T-helper 9 cell (primary cell): Measurements from ENCODE around the gene DRAP1.

Experiments used
- DNase-seq: peaks from one replicate; pipeline ENCODE4 v3.0.0-alpha.2; 2020

The DRAP1 gene

GRCh38 chr11:65906602-65907001 lies 12.6 kb upstream of the DRAP1 start:
- no peak for DNase-seq

- DNase-seq: no peak
Observed at GRCh38 chr11:65907878-65908277, 11.3 kb upstream of the DRAP1 start.

DNA sequence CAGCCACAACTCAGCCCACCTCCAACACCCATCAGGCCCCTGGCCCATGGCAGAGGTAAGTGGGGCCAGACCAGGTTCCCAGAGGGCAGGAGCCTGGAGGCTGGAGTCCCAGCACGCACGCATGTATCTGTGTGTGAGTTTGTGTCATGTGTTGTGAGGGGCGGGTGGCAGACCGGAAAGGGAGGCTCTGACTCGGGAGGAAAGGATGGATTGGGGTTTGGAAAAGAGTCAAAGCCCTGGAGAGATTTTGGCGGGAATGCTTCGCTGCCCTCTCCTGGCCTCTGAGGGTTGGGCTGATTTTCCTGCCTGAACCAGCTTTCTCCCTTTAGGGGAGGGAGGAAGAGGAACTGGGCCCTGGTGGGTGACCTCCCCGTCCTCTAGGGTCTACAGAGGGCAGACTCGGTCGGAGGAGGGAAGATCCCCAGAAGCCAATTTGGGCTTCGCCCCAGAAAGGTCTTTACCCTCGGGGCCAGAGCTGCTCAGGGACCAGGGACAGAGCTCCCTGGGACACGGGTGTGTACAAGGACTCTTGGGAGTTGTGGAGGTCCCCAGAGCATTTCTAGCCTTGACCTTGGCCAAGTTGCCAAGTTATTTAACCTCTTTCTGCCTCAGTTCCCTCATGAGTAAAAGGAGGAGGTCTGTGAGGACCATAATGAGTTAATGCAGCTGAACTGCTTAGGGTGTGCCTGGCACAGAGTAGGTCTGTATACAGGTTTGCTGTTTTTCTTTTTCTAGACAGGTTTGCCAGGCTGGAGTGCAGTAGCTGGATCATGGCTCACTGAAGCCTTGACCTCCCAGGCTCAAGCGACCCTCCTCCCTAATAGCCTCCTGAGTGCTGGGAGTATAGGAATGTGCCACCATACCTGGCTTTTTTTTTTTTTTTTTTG lies 7.3 kb upstream of the DRAP1 start:
- no peak for DNase-seq

DNA sequence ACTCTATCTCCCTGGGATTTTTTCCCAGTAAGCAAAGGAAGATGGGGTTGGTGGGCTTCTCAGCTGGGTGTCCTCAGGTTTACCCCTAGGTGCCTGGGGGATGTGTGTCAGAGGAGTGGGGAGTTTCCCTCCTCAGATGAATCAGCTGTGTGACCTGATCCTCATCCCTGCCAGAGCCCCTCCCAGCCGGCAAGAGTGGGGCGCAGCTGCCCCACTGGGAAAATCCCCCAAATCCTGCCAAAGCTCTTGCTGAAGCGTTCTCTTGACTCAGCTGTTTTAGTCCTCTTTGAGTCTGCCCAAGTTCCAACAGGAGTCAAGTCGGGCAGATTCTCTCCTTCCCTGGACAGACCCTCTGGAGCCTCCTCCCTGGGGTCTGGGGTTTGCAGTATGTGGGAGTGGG lies 6.4 kb upstream of the DRAP1 start:
- DNase-seq: no peak

DNA sequence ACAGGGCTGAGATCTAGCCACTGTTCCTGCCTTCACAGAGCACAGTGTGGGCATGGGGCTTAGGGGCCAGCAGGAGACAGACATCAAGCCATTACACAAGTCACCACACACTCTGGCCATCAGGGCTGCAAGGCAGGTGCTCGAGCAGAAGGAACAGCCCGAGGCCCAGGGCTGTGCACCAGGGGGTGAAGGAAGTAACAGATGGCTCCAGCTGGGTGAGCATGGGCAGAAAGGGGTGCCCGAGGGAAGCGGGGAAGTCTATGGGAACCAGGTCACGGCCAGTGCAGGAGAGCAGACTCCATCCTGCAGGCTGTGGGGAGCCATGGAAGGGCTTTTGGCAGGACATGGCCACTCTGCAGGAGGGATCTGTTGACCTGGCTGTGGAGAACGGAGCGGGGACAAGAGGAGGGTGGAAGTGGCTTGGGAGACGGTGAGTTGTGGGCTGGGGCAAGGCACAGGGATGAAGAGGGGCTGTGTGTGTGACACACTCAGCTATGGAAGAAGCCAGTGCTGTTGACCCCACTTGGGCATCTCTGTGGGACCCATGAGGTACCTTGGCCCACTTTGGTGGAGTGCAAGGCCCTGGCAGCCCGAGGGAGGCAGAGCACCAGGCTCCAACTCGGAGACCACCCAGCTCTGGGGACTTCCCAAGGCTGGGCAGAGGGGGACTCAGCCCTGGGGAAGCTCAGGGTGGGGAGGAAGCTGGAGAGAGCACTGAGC lies 4.0 kb upstream of the DRAP1 start:
- no peak for DNase-seq

GRCh38 chr11:65915821-65916251 lies 3.4 kb upstream of the DRAP1 start:
- no peak for DNase-seq

DNA sequence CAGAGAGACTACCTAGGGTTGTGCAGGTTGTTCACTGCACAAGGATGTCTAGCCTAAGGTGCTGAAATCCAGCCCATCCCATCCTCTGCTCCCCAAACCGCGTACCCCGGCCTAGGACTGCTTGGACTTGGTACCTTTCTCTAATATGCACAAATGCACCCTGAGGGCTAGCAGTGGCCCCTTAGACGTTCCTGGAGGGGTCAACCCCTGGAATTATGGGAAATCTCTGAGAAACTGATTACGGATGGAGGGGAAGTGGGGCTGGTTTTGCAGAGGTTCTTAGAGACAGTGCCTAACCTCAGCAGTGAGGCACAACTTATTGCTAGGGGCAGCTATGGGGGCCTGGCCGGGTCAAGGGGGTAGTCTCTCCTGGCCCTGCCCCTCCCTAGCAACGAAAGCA lies 2.8 kb upstream of the DRAP1 start:
- no peak for DNase-seq

GRCh38 chr11:65917077-65917433 lies 2.2 kb upstream of the DRAP1 start:
- DNase-seq: no peak

- no peak for DNase-seq
Observed at GRCh38 chr11:65917434-65918210, 1.6 kb upstream of the DRAP1 start.

DNA sequence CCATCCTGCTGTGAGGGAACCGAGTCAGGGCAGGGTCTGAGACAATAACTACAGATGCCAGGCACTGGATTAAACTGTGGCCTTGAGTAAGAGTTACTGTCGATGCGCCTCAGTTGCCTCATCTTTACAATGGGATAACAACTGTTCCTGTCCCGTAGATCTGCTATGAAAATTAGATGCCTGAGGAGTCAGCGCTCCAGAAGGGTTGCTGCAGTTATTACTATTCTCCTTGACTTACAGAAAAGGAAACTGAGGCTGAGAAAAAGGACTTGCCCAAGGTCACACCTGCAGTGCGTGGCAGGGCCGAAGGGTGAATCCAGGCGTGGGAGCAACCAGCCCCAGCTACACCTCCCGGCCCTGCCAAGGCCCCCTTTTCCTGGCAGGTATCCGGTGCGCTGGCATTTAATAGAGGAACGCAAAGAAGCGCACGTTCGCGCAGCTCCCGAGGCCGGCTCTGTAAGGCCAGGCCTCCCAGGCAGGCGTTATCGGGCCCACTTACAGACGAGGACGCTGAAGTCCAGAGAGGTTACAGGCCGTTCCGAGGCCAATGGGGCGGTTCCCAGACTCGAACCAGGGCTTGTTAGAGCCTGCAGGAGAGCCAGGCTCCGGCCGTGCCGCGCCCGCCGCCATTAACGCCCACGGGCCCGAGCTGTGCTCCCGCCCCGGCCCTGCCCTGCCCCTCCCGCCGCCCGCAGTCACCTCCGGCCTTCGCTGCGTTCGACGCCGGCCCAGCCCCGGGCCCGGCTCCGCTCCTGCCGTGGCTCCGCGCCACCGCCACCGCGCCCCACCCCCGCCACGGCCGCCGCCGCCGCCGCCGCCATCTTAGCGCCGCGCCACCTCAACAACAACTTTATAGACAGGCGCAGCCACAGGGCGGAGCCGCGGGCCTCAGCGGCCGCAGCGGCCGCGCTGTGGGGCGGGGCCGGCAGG lies 750 bp upstream of the DRAP1 start, which contains the start of gene C11orf68:
Gene C11orf68 (minus strand): TSS at position 852 of the 930 bp plus-strand sequence. CDS start 31 bp downstream, at position 821.
- no peak for DNase-seq

DNA sequence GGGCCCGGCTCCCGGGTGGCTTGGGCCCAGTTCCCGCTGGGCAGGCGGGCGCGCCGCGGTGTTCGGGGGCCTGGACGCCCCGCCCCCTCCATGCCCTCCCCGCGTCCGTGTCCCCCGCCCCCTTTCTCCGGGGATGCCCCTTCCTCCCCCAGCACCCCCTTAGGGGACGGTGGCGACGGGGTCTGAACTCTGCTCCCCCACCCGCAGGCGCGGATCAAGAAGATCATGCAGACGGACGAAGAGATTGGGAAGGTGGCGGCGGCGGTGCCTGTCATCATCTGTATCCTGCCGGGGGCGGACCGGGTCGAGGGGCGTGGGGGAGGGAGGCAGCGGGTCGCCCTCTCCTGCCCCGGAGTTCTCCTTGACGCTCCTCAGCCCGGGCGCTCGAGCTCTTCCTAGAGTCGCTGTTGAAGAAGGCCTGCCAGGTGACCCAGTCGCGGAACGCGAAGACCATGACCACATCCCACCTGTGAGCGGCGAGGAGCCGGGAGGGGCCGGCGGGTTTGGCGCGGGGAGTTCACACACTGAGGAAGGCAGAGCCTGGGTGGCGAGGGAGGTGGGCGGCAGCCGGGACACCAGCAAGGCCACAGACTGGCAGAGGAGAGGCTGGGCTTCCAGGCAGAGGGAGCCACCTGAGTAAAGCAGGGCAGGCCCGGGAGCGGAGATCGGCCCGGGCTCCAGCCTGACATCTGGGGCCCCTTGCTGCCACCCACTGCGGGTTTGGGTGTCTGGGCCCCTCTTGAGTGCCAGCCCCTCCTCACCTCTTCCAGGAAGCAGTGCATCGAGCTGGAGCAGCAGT lies 546 bp downstream of the DRAP1 start:
- peak; percentile 58 for DNase-seq

GRCh38 chr11:65920372-65920802 lies 1.2 kb downstream of the DRAP1 start:
- DNase-seq: no peak

DNA sequence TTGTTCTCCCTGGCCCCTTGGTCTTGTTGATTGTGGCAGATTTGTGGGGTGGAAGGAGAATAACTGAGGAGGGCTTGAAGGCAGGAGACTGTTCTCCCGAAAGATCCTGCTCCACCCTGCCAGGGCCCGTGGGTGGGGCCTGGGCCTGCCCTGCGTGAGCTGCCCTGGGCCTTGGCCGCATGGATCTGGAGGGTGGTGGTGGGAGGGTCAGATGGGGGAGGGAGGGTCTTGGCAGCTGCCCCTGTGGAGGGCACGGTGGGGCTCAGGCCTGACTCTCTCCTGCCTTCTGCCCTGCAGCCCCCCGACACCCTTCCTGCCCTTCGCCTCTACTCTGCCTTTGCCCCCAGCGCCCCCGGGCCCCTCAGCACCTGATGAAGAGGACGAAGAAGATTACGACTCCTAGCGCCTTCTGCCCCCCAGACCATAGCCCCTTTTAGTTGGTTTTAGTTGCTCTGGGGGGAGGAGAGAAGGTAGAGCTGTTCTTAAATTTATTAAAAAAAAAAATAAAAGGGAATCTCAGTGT lies 1.9 kb downstream of the DRAP1 start:
- no peak for DNase-seq

- DNase-seq: no peak
Observed at GRCh38 chr11:65921876-65922275, 2.6 kb downstream of the DRAP1 start.

GRCh38 chr11:65922565-65922964 lies 3.3 kb downstream of the DRAP1 start:
- no peak for DNase-seq

- DNase-seq: no peak
Observed at GRCh38 chr11:65925397-65925796, 6.2 kb downstream of the DRAP1 start.

DNA sequence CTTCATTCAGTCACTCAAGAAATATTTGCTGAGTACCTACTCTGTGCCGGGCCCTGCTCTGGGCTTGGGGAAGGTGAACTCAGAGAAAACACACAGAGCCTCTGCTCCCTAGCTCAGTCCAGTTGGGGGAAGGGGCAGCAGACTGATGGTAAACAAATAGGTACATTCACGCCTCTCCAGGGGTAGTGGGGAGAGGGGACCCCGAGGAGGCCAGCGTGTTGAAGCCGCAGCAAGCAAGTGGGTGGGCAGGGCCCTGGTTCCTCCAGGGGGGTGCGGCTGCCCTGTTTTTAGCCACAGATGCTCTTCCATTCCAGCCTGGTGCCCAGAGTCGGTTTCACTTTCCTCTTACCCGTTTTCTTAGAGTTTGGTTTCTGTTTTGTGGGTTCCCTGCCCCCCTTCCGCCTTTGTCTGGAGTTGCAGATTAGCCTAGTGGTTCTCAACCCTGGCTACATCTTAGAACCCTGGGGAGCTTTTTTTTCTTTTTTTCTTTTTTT lies 8.7 kb downstream of the DRAP1 start:
- peak; percentile 57 for DNase-seq

GRCh38 chr11:65928667-65929066 lies 9.4 kb downstream of the DRAP1 start:
- DNase-seq: no peak

- no peak for DNase-seq
Observed at GRCh38 chr11:65931773-65932557, 12.7 kb downstream of the DRAP1 start.

DNA sequence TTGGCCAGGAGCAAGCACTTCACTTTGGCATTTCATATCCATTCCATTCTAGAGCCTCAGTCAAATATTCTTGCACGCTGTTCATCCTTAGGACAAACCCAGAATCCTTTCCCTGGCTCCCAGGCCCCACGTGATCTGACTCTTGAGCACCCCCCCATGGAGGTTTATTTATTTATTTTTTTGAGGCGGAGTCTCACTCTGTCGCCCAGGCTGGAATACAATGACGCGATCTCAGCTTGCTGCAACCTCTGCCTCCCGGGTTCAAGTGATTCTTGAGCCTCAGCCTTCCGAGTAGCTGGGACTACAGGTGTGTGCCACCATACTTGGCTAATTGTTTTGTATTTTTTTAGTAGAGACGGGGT lies 13.3 kb downstream of the DRAP1 start:
- DNase-seq: no peak
